Breast epithelium (tissue), 4 donors: Measurements from ENCODE around the gene CTNNBL1. TPM values are rescaled to one million over a fixed set of nuclear protein-coding genes. Genes with fewer than 3 reads are reported as not detected.

ENCODE experiments used
- DNase-seq, 2 donors: peaks; one replicate each; pipeline ENCODE4 v3.0.0-alpha.2; 2019; ENCODE audit warnings: low spot score in 2 of 2
- H3K27ac ChIP-seq, 2 donors: fragments of 200-600 bp; sonication (generic) in 1 of 2; one replicate each; pipeline ENCODE4 v1.5.1; 2016 to 2019; ENCODE audit warnings: mild to moderate bottlenecking in 1 of 2
- H3K27me3 ChIP-seq, 2 donors: fragments of 200-600 bp; sonication (generic) in 1 of 2; one replicate each; pipeline versions ENCODE4 v1.5.1 to v1.6.0; 2017 to 2019; ENCODE audit warnings: control low read depth in 1 of 2, mild to moderate bottlenecking in 1 of 2
- H3K36me3 ChIP-seq: fragments of 200-600 bp; one replicate; pipeline ENCODE4 v1.5.1; 2019
- H3K4me1 ChIP-seq, 2 donors: fragments of 200-600 bp; sonication (generic); one replicate each; pipeline ENCODE4 v1.5.1; 2016 to 2019; ENCODE audit warnings: control low read depth in 1 of 2
- H3K4me3 ChIP-seq, 3 donors: fragments of 200-600 bp; sonication (generic); 1 replicate in 2 of 3; 2 replicates in 1 of 3; pipeline ENCODE4 v1.5.1; 2016 to 2019; ENCODE audit warnings: mild to moderate bottlenecking in 3 of 3, moderate library complexity in 2 of 3
- H3K9me3 ChIP-seq, 2 donors: fragments of 200-600 bp; sonication (generic) in 1 of 2; one replicate each; pipeline ENCODE4 v1.5.1; 2016 to 2019; ENCODE audit warnings: control low read depth in 1 of 2
- CTCF ChIP-seq, 3 donors: fragments of 450-650 bp; IDR thresholded peaks; one replicate each; pipeline ENCODE4 v1.5.1; 2016 to 2017; ENCODE audit warnings: antibody characterized with exemption in 3 of 3, mild to moderate bottlenecking in 3 of 3, moderate library complexity in 3 of 3
- POLR2A ChIP-seq: fragments of 450-650 bp; IDR thresholded peaks from one replicate; pipeline ENCODE4 v1.6.1; 2016; ENCODE audit warnings: antibody characterized with exemption, mild to moderate bottlenecking, moderate library complexity
- POLR2AphosphoS5 ChIP-seq, 3 donors: sonication (generic); formaldehyde crosslinking; IDR thresholded peaks; one replicate each; pipeline ENCODE4 v1.6.1; 2017; ENCODE audit warnings: antibody characterized with exemption in 3 of 3
- intact Hi-C: fragments of 100-400 bp; cut with DNase I; formaldehyde crosslinking; loops from one replicate; pipeline ENCODE4 v1.15.1; 2023; ENCODE audit warnings: low total_unique reads
- total RNA-seq, 3 donors: library from RNA; depleted of rRNA; stranded (reverse); fragments of >200 nt; gene quantifications; one replicate each; pipeline ENCODE4 v1.1.0, GENCODE V29; 2016

Gene CTNNBL1
- total RNA-seq, 3 donors from 2014 or later: 32.2 to 37.0 (median 32.4) TPM

GRCh38 chr20:37669773-37670236 is 24.0 kb upstream of the CTNNBL1 start:
- no peak overlapping the region for H3K27ac ChIP-seq
- no peaks in the 10 kb centered on the region for H3K4me1 ChIP-seq
- no peak for DNase-seq
- peaks cover 0 to 21% of the 10 kb centered on the region in 2 donors for H3K27me3 ChIP-seq
- H3K36me3 ChIP-seq: no peaks in the 10 kb centered on the region
- no peak for TF ChIP-seq POLR2A
- no peak for TF ChIP-seq CTCF (IDR thresholded peaks at IDR 0.05)
- no peak for TF ChIP-seq POLR2AphosphoS5 (IDR thresholded peaks at IDR 0.05)
- H3K4me3 ChIP-seq: peak overlapping the region in 2 of 3 donors; percentile 20 to 58
- intact Hi-C loops: no loop called here
- no peaks in the 10 kb centered on the region for H3K9me3 ChIP-seq

- intact Hi-C loops: no loop called here
- no peaks in the 10 kb centered on the region for H3K4me1 ChIP-seq
- H3K27ac ChIP-seq: no peak overlapping the region
- no peaks in the 10 kb centered on the region for H3K36me3 ChIP-seq
- TF ChIP-seq POLR2A: no peak
- TF ChIP-seq POLR2AphosphoS5 (IDR thresholded peaks at IDR 0.05): no peak
- TF ChIP-seq CTCF (IDR thresholded peaks at IDR 0.05): no peak
- no peaks in the 10 kb centered on the region for H3K9me3 ChIP-seq
- no peak for DNase-seq
- peaks cover 0 to 21% of the 10 kb centered on the region in 2 donors for H3K27me3 ChIP-seq
- peak overlapping the region; percentile 20 to 58 (median 26) for H3K4me3 ChIP-seq
Observed at GRCh38 chr20:37670351-37670791, 23.5 kb upstream of the CTNNBL1 start.

- DNase-seq: no peak
- H3K36me3 ChIP-seq: no peaks in the 10 kb centered on the region
- peaks cover 0 to 21% of the 10 kb centered on the region in 2 donors for H3K27me3 ChIP-seq
- no peaks in the 10 kb centered on the region for H3K9me3 ChIP-seq
- no peaks in the 10 kb centered on the region for H3K4me1 ChIP-seq
- H3K27ac ChIP-seq: no peak overlapping the region
- intact Hi-C loops: no loop called here
- H3K4me3 ChIP-seq: no peak overlapping the region
- no peak for TF ChIP-seq POLR2A
- TF ChIP-seq CTCF (IDR thresholded peaks at IDR 0.05): no peak
- TF ChIP-seq POLR2AphosphoS5 (IDR thresholded peaks at IDR 0.05): no peak
Observed at GRCh38 chr20:37672143-37672542, 21.7 kb upstream of the CTNNBL1 start.

GRCh38 chr20:37673444-37673843 is 20.4 kb upstream of the CTNNBL1 start:
- Histone ChIP-seq H3K9me3 (no peaks in the 10 kb centered on the region), H3K4me1 (no peaks in the 10 kb centered on the region), H3K27me3 (peaks cover 0 to 28% of the 10 kb centered on the region in 2 donors), H3K4me3 (no peak overlapping the region), H3K36me3 (no peaks in the 10 kb centered on the region), H3K27ac (no peak overlapping the region)
- intact Hi-C loops: no loop called here
- no peak for TF ChIP-seq CTCF (IDR thresholded peaks at IDR 0.05)
- TF ChIP-seq POLR2A: no peak
- TF ChIP-seq POLR2AphosphoS5 (IDR thresholded peaks at IDR 0.05): no peak
- DNase-seq: no peak

GRCh38 chr20:37676440-37676839 is 17.4 kb upstream of the CTNNBL1 start:
- no peaks in the 10 kb centered on the region for H3K36me3 ChIP-seq
- H3K27me3 ChIP-seq: peaks cover 0 to 19% of the 10 kb centered on the region in 2 donors
- DNase-seq: no peak
- no peaks in the 10 kb centered on the region for H3K9me3 ChIP-seq
- no peaks in the 10 kb centered on the region for H3K4me1 ChIP-seq
- no peak overlapping the region for H3K27ac ChIP-seq
- H3K4me3 ChIP-seq: no peak overlapping the region
- TF ChIP-seq POLR2AphosphoS5 (IDR thresholded peaks at IDR 0.05) (no peak), POLR2A (no peak), CTCF (IDR thresholded peaks at IDR 0.05) (no peak)
- intact Hi-C loops: no loop called here
